MV-4-11 (cell line): ENCODE measurements around the gene PDE6D.
A peak's percentile ranks its signal among the peaks of the same experiment; 100 is the strongest.

Experiments
- DNase-seq: peaks from one replicate; lab custom pipeline; 2025; lab: John Stamatoyannopoulos, UW

PDE6D gene

DNA sequence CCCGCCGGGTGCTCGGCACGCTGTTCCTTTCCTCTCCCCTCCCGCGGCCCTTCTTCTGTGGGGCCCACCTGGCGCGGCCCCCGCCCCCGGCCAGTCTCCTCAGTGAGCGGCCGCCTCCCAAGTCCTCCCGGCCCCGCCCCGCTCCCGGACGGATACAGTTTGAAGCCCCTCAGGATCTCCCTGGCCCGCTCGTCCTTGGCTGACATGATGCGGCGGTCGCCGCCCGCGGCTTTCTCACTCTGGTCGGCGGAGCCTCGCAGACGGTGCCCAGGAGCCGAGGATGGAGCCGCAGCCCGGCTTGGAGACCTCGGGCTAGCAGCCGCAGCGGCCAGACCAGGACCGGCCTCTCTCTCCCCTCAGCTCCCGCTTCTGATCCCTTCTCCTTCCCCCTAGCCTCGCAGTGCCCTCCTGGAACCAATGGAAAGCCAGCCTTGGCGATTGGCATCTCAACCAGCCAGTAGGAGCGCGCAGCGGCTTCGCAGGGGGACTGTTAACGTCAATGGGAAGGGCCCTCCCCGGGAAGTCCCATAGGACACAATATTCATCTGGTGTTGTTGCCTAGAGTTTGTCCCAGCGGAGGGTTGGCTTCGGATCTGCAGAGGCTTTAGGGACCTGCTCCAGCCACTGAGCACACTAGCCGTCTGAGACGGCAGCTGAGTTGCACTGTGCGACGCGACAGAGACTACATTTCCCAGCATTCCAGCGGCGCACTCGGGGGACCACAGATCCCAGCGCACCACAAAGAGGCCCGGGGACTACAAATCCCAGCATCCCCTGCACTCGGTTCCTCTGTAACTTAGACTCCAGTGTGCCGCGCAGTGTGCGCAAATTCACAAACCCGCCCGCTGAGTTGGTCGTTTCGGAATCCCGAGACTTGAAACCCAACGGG is at the start of gene PDE6D:
Gene PDE6D, minus strand, starts transcription at position 374 of the 889 bp plus-strand sequence. Its CDS starts 168 bp downstream, at position 206.
- peak; percentile 97 for DNase-seq

DNA sequence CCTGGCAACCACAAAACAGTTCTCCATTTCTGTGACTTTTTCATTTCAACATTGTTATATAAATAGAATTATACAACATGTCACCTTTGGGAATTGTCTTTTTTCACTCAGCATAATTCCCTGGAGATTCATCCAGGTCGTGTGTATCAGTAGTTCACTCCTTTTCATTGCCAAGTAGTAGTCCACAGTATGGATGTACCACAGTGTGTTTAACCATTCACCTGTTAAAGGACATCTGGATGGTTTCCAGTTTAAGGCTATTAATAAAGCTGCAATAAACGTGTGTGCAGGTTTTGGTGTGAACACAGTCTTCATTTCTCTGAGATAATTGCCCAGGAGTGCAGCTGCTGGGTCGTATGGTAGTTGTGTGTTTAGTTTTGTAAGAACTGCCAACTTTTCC is 40.8 kb upstream of the PDE6D start:
- DNase-seq = no peak

DNA sequence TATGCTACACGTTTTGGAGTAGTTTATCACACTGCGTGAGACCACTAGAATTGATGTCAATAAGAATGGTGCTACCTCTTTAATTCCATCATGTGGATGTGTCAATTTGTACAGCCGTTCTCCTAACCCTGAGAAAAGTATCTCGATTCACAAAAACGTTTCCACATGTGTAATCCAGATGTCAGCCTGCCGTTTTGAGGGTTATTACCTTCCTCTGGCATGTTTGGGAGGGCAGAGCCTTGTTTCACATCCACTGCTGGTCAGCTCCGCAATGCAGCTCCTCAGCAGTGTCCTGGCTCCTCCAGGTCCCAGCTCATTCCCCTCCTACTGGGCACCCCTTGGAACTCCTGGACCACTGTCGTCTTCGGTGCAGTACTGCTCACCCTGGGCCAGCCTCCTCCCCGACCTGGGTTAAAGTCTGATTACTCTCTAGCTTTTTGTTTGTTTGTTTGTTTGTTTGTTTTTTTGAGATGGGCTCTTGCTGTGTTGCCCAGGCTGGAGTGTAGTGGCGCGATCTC is 39.8 kb upstream of the PDE6D start:
- no peak for DNase-seq

DNA sequence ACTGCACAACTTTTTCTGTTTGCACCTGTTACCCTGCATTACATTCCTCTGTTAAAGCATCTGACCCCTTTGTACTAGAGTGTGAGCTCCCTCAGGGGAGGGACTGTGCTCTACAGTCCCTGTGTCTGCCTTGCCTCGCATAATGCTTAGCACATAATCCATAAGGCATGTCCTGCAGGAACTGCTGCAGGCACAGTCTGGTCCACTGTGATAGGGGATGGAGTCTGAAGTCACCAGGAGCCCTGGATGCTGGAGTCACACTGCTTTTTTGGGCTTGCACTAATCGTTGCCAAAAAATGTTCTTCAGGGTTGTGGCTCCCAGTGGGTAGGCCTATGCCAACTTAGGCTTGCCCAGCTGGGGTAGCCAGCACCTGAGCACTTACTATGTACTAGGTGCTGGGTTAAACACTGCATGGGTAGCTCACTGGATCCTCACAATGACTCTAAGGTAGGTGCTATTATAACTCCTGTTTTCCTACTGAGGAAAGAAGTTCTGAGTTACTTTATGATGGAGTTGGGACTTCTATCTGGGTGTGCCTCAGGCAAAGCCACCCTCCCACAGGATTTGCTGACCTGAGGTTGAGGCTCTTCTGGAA is 38.5 kb upstream of the PDE6D start:
- no peak for DNase-seq

DNA sequence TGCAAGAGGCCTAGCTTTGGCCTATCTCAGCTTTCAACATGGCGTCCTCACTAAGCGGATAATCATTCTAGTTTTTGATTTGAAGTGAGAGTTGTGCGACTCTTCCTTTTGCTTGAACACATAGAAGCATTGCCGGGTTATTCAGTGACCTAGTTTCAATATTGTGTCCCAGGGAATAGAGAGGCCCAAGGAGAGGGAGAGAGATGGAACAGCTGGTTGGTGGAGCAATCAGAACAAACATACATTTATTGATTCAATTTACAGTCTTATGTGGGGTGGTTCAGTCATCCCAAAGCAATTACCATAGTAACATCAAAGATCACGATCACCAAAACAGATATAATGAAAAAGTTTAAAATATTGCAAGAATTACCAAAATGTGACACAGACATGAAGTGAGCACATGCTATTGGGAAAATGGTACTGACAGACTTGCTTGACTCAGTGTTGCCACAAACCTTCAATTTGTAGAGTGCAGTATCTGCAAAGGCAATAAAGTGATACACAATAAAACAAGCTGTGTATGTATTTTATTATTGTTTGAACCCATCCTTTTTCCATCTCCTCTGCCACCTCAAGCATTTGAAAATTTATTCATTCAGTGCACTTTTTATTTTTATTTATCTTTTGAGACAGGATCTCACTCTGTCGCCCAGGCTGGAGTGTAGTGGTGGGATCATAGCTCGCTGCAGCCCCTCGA is 35.4 kb upstream of the PDE6D start:
- DNase-seq = no peak

DNA sequence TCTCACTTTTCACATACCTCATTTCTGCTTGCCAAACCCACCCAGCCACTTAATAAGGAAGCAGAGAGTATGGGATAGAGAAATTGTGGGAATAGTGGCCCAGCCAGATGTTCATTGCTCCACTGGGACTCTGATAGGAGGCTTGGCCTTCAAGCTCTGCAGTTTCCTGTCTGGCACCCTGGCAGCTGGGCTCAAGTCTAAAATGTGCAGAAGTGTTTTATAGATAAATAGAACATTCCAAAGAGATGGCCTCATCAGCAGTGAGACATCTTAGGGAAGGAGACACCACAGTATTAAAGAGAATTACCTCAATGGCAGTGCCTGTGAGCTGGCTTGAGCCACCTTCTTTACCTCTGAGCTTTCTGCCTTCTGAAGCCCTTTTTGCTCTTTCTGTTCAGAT is 29.8 kb upstream of the PDE6D start:
- DNase-seq = no peak

DNA sequence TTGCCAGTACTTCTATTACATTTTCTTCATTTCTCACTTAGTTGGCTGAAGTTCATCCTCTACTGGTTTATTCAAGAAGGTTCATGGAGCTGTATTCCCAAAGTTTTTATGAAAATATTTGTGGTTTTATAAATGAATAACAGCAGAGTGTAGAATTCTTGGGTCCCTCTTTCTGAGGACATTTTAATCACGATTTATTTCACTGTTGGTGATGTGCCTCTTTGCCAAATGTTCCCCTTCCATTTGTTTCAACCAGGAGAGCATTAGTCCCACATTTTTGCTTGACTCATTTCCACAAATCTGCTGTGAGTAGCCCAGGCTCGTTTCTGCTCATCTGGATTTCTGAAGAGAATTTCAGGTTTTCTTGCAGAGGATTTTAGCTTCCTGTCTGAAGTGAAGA is 25.9 kb upstream of the PDE6D start:
- no peak for DNase-seq

DNA sequence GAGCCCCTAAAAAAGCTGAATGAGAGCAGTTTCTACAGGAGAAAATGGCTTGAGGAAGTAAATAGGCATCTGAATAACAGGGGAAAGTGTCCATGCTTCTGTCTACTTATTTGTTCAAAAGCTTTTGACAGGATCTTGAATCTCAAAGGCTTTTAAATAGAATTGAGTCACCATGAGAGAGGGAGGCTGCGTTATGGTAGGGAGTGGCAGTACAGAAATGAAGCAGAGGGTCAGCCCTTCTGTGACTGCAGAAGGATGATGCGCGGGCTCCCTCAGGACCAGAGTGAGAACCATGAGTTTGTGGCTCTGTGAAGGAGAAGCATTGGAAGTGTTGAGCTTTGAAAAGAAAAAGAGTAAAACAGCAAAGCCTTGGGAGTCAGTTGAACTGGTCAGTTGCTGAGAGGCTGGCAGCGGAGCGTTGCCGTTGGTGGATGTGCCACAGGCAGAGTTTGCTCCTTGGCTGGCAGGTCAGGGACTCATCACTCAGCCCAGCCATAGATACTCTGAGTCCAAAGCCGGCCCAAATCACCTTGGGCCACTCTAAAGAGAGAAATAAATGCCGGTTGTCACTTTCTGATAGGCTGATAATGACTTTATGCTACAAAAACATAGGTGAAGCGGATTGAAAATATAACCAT is 22.5 kb upstream of the PDE6D start:
- no peak for DNase-seq

DNA sequence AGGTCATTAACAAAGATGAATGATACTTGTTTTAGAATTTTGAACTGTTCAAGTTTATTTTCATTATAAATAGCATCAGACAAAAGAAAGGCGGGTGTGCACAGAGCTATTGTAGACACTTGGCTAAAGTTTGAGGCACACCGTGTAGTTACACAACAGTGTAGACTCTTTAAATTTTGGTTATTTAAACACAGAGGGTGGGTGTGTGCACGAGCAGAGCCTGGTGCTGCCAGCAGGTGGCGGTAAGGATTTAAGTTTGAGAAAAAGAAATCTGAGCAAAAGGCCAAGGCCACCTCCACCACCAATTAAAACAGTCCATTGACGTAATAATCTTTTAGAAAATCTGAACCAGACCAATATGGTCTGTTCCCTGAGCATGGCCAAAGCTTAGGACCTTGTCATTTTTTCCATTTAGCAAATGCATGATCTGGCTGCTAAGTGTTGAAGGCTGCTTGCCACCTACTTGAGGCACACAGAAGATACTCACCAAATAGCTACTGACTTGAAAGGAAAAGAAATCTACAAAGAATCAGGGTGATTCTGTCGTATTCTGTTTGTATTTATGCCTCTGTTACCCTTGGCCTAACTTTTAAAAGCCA is 19.5 kb upstream of the PDE6D start:
- peak; percentile 31 for DNase-seq

DNA sequence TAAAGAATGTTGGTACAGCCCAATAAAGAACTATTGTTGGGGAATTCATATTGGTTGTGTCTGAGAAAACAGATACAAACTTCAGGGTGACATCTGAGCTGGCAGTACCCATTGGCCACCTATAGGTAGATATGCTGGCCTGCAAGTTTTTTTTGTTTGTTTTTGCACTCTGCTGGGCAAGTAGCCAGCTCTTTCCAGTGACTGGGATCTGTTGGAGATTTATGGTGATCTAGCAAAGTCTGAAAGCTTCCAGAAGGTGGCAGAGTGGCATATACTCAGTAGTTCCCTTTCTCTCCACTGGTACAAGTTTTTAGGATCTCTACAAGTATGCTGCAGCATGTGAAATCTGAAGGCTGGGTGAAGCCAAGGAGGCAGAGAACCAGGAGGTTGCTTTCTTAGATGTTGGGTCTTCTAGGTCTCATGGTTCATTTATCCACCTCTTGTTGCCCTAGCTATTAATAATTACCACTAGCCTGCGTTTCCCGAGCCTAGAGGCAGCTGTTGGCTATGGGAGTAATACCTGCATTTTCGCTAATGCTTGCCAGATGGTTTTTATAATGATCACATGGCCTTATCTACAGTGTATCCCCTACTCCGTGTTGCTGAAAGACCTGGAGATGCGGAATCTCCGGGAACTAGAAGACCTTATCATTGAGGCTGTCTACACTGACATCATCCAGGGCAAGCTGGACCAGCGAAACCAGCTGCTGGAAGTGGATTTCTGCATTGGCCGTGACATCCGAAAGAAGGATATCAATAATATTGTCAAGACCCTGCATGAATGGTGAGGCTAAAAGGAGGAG is 14.6 kb upstream of the PDE6D start:
- DNase-seq = peak; percentile 66

DNA sequence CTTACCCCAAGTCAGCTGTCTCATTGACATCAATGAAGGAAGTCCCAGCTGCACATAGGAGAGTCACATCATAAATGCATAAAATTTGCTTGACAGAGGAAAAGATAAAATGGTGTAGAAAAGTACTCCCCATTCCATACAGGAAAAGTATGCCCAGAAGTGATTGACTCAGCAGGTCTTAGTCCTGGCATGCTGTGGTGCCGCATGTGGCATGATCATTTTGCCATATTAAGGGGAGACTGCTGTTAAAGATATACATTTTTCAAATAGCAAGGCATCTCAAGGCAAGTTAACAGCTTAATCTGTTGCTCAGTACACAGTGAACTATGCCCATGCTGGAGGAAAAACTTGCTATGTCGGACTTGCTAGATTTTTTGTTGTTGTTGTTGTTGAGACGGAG is 13.3 kb upstream of the PDE6D start:
- no peak for DNase-seq

DNA sequence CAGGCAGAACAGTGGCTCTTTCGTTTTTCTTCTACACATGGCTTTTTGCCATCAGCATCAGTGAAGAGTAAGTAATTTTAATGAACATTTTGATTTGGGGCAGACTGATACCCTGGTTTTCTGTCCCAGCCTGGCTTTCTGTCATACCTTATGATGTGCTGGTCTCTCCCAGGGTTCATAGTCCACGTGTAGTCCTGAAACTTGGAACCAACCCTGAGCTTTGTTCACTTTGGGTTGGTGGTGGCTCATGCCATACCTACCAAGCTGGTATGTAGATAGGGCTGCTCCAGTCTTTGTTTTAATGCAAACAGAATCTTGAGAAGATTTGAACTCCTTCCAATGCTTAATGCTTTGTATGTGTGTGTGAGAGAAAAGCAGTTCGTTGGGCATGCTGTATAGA is 10.0 kb upstream of the PDE6D start:
- DNase-seq = no peak

DNA sequence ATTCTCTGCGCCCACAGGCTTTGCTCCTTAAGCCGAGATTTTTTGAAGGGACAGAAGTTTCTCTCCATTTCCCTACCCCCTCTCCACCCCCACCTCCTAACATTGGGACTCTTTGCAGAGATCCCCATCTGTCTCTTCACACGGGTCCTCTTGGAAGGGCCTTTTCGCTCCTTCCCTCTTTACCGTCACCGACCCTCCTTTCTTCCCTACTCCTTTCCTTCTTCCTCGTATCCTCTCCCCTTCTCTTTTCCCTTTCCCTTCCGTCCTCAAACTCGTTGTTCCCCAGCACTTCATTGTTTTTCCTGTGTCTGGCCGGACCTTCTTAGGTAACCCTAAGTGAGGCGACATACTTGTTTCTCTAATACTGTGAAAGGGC is 5.8 kb upstream of the PDE6D start:
- DNase-seq = no peak

DNA sequence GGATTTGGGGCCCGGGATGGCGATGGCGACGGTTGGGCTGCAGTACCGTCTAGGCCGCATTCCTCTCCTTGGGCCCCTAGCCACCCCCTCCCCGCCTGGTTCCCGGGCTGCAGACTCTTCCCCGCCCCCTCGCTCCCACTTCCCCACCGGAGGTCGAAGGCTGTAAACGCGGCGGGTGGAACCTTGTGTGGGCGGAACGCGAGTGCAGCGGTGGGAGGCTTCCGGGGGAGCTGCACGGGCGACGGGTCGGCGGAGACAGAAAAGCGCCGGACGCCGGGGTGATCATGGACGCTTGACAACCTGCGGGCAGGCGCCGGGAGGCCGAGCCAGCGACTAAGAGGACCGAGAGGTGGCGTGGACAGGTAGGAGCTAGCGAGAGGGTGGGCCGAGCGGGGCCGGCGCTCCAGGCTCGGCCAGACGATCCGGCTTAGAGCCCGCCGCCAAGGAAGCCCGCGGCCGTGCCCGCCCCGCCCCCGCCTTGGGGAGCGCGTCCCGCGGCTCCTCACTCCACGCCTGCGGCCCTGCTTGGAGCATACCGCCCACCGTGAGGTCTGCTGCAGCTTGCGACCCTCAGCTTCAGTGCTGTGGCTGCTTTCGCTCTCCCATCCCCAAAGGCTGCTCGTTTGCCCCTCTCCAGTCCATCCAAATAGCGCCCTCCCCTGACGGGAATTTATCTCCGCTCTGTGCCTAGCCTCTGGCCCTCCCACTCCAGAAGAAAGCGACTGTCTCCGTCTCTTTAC is 5.3 kb upstream of the PDE6D start, which contains the start of gene COPS7B:
Gene COPS7B, plus strand, starts transcription at position 269 of the 740 bp plus-strand sequence. CDS start 2,126 bp downstream, outside the sequence.
- peak; percentile 81 for DNase-seq

DNA sequence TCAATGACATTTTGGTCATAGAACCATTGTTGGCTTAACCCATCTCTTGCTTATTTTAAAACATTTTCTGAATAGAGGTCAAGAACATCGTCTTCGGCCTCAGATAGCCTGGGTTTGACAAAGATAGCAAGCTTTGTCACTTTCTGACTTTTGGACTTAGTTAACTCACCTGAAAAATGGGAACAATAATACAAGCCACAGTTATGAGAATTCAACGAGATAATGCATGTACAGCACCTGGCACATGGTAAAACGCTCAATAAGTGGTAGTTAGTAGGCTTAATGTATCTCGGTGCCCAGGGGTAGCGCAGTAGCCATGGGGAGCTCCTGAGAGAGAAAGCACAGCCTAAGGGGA is 4.7 kb upstream of the PDE6D start:
- no peak for DNase-seq

DNA sequence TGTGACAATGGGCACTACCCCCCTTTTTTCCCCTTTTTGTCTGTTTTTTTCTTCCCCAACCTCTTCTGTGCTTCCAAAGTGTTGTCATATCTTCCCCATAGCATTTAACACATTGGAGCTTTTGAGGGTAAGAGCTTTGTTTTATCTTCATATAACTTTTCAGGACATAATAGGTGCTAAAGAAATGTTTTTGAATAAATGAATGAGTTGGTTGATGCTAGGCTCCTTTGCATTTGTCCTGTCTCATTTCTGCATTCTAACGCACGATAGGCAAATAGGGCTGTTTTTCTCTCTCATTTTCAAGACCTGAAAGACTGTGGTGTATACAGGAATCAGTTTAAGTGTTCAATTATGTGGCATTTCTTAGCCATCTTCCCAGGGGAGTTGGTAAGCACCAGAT is 4.3 kb upstream of the PDE6D start:
- no peak for DNase-seq

DNA sequence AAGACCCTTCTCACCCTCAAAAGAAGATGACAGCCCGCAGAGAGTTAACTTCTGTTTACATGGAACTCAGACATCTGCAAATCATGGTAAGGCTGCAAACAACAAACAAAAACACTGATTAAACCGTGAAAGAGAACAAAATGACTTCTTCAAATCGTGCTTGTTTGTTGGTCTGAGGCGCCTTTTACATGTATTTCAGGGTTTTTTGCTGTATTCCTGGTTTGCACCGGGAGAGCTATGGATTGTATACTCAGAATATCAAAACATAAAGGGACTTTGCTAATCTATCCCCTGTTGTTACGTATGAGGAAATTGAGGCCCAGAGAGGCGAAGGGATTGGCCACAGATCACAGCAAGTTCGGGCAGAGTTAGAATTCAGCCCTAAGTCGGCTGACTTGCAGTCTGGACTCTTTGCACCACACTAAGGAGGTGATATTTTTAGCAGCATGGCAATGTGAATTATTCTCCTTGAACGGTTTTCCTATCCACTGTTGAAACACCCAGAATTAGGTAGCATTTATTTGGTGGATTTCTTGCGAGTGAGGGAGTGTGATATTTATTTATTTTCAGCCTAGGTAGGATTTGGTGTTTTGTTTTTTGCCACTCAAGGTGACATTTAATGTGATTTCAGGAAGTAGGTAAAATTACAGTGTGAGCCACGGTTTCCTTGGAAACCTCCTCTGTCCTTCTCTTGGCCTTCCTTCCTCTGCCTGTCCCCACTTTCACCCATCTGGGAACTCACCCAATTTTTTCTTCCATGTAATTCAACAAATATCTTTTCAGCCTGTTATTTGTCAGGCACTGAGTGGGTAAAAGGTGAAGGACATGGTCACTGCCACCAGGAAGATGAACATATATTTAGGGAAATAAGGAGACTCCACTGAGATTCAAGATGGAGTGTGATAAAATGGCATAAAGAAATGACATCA is 980 bp upstream of the PDE6D start:
- DNase-seq = peak; percentile 39

DNA sequence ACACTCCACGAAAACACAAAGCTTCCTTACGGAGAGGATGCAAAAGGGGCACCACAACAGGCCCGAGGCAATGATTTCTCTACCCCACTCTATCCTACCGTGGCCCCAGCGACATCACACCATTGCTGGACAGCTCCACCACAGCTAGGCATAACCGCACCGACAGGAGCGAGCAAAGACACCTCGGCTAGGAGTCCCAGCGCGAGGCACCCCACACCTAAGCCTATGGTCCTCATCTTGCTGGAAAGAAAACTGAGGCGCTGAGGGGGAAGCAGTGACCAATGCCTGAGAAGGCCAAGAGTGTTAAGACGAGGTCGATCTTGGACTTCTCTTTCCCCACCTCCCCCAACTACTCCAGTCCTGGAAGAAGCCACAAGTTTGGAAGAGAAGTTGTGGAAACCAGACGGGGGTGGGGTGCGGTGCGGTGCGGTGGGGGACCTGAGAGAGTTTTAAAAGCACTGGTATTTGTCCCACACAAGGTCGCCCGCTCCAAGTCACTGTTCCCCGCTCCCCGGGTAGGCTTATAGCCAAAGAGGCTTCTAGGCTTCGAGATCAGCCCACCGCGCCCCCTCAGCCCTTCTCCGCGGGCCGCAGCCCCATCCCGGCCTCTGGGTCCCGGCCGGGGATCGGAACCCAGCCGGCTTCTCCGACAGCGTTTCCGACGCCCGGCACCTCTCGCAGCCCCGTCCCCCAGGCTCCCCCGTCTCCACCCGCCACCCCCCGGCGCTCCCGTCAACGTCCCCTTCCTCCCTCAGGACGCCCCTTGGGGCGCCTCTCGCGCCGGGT is 766 bp downstream of the PDE6D start:
- DNase-seq = no peak
